C4-2B (cell line): ENCODE measurements around the gene RBM47.

Experiments used
- H3K27ac ChIP-seq: fragments of 450-650 bp; 2 replicates; pipeline ENCODE4 v1.5.1; 2017
- ZFX ChIP-seq: fragments of 450-650 bp; IDR thresholded peaks from 2 replicates; pipeline ENCODE4 v1.6.1; 2017
- TF ChIP-seq, protein P1 (sequence below): fragments of 450-650 bp; conservative IDR thresholded peaks from 2 replicates; pipeline ENCODE4 v1.5.1; 2017; ENCODE audit warnings: mild to moderate bottlenecking

Gene RBM47

DNA sequence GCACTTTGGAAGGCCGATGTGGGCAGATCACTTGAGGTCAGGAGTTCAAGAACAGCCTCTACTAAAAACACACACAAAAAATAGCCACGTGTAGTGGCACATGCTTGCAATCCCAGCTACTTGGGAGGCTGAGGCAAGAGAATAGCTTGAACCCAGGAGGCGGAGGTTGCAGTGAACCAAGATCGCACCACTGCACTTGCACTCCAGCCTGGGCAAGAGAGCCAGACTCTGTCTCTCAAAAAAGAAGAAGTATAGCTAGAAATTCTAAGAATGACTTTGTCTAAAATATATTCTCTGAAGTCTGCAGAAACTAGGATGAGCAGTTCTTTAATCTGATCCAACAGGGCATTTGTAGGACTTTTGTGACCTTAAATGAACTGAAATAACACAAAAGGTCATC lies 17.4 kb downstream of the RBM47 start:
- H3K27ac ChIP-seq: peak overlapping the region; percentile 61
- TF ChIP-seq ZFX: no peak
- TF ChIP-seq, protein P1, sequence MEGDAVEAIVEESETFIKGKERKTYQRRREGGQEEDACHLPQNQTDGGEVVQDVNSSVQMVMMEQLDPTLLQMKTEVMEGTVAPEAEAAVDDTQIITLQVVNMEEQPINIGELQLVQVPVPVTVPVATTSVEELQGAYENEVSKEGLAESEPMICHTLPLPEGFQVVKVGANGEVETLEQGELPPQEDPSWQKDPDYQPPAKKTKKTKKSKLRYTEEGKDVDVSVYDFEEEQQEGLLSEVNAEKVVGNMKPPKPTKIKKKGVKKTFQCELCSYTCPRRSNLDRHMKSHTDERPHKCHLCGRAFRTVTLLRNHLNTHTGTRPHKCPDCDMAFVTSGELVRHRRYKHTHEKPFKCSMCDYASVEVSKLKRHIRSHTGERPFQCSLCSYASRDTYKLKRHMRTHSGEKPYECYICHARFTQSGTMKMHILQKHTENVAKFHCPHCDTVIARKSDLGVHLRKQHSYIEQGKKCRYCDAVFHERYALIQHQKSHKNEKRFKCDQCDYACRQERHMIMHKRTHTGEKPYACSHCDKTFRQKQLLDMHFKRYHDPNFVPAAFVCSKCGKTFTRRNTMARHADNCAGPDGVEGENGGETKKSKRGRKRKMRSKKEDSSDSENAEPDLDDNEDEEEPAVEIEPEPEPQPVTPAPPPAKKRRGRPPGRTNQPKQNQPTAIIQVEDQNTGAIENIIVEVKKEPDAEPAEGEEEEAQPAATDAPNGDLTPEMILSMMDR: no peak

DNA sequence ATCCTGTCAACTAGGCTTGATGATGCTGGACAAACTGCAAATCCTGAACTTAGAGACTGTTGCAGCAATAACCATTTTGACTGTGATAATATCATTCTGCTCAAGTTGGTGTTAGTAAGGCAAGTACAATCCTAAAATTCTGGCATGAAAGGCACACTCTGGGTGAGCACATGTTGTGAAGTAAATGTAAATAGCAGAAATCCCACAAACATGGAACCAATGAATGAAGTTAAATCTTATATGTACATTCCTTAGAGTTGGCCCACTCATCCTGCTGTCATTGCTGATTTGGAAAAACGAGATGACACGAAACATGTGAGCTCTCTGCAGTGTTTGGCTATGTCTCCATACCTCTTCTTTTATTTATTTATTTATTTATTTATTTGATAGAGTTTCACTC lies 21.0 kb downstream of the RBM47 start:
- no peak for TF ChIP-seq ZFX
- TF ChIP-seq, protein P1: no peak
- H3K27ac ChIP-seq: no peak overlapping the region

DNA sequence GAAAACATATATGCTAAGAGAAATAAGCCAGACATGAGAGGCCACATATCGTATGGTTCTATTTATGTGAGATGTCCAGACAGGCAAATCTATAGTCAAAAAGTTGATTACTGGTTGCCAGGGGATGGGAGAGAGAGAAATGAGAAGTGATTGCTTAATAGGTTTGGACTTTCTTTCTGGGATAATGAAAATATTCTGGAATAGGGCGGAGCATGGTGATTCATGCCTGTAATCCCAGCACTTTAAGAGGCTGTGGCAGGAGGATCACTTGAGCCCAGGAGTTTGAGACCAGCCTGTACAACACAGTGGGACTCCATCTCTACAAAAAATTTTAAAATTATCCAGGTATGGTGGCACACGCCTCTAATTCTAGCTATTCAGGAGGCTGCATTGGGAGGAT lies 22.4 kb downstream of the RBM47 start:
- no peak overlapping the region for H3K27ac ChIP-seq
- TF ChIP-seq, protein P1: no peak
- no peak for TF ChIP-seq ZFX

DNA sequence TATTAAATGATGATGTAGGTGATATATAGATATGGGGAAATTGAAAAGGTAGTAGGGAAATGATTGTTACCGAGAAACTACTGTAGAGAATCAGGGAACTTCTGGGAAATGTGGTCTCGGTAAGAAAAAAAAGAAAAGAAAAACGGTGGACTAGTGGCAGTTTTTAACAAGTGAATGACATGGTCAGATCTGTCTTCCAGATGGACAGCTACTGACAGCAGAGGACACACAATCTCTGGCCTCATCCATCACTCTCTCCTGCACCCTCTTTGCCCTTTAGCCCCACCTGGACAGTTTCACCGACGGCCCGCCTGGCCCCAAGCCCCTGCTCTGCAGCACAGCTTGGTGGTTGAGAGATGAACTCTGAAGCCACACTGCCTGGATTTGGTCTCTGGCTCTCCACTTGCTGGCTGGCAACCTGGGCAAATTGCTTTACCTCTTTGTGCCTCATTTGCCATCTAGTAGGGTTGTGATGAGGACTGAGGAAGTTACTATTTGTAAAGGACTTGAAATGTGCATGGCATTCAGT lies 23.4 kb downstream of the RBM47 start:
- TF ChIP-seq ZFX: no peak
- TF ChIP-seq, protein P1: no peak
- H3K27ac ChIP-seq: no peak overlapping the region

DNA sequence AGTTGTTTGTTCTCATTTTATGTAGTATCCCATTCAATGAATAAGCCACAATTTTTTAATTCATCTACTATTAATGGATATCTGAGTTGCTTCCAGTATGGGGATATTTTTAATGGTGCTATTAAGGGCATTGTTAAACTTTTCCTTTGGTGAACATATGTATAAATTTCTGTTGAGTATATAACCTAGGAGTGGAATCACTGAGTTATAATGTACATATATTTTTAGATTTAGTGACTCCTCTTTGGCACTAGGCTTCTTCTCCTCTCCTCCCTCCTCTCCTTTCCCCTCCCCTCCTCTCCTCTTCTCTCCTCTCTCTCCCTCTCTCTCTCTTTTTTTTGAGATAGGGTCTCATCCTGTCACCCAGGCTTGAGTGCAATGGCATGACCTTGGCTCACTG lies 26.4 kb downstream of the RBM47 start:
- TF ChIP-seq ZFX: no peak
- TF ChIP-seq, protein P1: no peak
- no peak overlapping the region for H3K27ac ChIP-seq

DNA sequence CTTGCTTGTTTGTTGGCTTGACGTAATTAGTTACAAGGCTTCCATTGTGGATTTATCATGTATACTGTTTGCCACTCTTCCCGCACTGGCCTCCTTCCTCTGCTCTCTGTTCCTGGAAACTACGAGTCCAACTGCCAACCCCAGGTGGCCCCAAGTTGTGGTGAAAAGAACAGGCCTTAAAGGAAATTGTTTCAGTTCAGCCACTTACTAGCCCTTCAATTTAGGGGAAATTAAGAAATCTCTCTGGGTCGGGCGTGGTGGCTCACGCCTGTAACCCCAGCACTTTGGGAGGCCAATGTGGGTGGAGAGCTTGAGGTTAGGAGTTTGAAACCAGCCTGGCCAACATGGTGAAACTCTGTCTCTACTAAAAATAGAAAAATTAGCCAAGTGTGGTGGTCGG lies 28.0 kb downstream of the RBM47 start:
- no peak overlapping the region for H3K27ac ChIP-seq
- no peak for TF ChIP-seq ZFX
- TF ChIP-seq, protein P1: no peak

DNA sequence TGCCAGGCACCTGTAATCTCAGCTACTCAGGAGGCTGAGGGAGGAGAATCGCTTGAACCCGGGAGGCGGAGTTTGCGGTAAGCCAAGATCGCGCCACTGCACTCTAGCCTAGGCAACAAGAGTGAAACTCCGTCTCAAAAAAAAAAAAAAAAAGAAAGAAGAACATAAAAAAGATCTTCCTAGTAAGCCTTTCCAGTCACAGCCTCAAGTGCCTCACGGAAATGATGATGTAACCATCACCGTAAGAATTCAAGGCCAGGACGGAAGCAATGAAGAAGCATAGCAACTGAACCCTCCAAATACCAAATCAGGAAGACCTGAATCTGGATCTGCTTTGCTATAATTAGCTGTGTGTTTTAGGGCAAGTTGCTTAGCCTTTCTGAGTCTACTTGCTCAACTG lies 28.8 kb downstream of the RBM47 start:
- TF ChIP-seq, protein P1: no peak
- TF ChIP-seq ZFX: no peak

More for the DNA sequence above, 28.8 kb downstream of the RBM47 start:
- no peak overlapping the region for H3K27ac ChIP-seq
